Mammary epithelial cell (primary cell): ENCODE measurements around the gene KLHL2.
"Not testable (repeated sequence)": the region's sequence is repeated elsewhere in the genome, so short reads cannot be mapped to it uniquely, and the experiment has no call there.

ENCODE experiments used
- CTCF ChIP-seq, 2 donors: IDR thresholded peaks in 1 of 2; conservative IDR thresholded peaks in 1 of 2; 2 replicates each; pipeline ENCODE4 v1.5.1; 2011 to 2012; ENCODE audit warnings: inconsistent platforms in 2 of 2, low read length in 2 of 2, mild to moderate bottlenecking in 2 of 2, control low read depth in 1 of 2, low read depth in 1 of 2; ENCODE audit not compliant: insufficient read depth in 1 of 2; ENCODE audit errors: extremely low read depth in 1 of 2
- EZH2 ChIP-seq: IDR thresholded peaks from 2 replicates; pipeline ENCODE4 v1.6.1; 2012; ENCODE audit warnings: low read length, inconsistent platforms, borderline replicate concordance

GRCh38 chr4:165286619-165287340 lies 79.4 kb downstream of the KLHL2 start:
- not testable (repeated sequence) for TF ChIP-seq CTCF (conservative IDR thresholded peaks at IDR 0.05 in 1 of 2, IDR thresholded peaks at IDR 0.05 in 1 of 2; ENCODE audit: extremely low read depth in 1 of 2, insufficient read depth in 1 of 2, low read depth in 1 of 2, low read length in 2 of 2); EZH2
